ENCODE results near the gene CTRL. TPM values are rescaled to one million over a fixed set of nuclear protein-coding genes. Genes with fewer than 3 reads are reported as not detected.
"Not testable (repeated sequence)": the region's sequence is repeated elsewhere in the genome, so short reads cannot be mapped to it uniquely, and the experiment has no call there.

The CTRL gene
- total RNA-seq, 2 donors from 2014 or later = 0.59 TPM; not detected in 1

DNA sequence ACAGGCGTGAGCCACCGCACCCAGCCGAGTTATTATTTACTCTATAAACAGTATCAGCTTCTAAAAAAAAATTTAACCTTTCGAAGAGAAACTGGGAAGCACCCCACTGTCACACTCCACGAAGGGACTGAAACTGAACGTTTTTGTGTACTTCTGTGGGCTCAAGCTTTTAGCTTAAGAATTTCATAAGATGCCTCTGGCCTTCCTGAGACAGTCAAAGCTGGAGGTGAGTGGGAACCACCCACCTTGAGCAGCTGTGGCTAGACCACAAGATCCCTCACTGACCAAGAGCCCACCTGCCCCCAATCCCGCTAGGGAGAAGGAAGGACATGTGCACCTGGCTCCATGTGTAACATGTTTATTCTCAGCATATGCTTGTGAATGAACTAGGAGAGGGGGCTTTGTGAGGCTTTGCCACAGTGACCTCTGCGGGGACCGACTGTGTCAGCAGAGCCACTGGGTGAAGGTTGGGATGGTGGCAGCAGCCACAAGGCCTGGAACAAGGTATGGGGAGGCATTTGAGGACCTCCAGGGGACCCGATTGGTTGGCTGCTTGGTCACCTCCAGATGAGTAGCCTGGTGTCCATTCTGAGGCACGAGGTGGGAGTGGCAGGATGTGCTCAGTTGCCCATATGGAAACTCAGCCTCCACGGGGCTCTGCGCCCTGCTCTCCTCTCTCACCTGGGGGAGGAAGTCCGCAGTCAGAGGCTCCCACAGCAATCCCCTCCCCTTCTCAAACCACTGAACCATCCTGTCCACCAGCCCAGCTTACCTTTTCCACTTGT lies 43.9 kb upstream of the CTRL start:
- Histone ChIP-seq H3K4me1 (no peaks in the 10 kb centered on the region), H3K36me3 (no peaks in the 10 kb centered on the region), H3K9me3 (no peaks in the 10 kb centered on the region), H3K4me3 (no peak overlapping the region), H3K27me3 (no peaks in the 10 kb centered on the region), H3K27ac (no peak overlapping the region)
- TF ChIP-seq, protein P1, sequence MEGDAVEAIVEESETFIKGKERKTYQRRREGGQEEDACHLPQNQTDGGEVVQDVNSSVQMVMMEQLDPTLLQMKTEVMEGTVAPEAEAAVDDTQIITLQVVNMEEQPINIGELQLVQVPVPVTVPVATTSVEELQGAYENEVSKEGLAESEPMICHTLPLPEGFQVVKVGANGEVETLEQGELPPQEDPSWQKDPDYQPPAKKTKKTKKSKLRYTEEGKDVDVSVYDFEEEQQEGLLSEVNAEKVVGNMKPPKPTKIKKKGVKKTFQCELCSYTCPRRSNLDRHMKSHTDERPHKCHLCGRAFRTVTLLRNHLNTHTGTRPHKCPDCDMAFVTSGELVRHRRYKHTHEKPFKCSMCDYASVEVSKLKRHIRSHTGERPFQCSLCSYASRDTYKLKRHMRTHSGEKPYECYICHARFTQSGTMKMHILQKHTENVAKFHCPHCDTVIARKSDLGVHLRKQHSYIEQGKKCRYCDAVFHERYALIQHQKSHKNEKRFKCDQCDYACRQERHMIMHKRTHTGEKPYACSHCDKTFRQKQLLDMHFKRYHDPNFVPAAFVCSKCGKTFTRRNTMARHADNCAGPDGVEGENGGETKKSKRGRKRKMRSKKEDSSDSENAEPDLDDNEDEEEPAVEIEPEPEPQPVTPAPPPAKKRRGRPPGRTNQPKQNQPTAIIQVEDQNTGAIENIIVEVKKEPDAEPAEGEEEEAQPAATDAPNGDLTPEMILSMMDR (IDR thresholded peaks at IDR 0.05) = no peak
- no peak for DNase-seq (ENCODE audit: low spot score)

DNA sequence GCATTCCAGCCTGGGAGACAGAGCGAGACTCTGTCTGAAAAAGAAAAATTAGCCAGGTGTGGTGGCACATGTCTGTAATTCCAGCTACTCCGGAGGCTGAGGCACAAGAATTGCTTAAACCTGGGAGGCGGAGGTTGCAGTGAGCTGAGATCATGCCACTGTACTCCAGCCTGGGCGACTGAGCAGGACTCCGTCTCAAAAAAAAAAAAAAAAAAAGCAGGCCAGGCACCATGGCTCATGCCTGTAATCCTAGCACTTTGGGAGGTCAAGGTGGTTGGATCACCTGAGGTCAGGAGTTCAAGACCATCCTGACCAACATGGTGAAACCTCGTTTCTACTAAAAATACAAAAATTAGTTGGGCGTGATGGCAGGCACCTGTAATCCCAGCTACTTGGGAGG lies 40.6 kb upstream of the CTRL start:
- not testable (repeated sequence) for DNase-seq (ENCODE audit: low spot score); H3K27ac ChIP-seq; H3K27me3 ChIP-seq; H3K4me3 ChIP-seq; H3K36me3 ChIP-seq; H3K9me3 ChIP-seq
- H3K4me1 ChIP-seq = peaks cover 0 to 12% of the 10 kb centered on the region in 2 donors

DNA sequence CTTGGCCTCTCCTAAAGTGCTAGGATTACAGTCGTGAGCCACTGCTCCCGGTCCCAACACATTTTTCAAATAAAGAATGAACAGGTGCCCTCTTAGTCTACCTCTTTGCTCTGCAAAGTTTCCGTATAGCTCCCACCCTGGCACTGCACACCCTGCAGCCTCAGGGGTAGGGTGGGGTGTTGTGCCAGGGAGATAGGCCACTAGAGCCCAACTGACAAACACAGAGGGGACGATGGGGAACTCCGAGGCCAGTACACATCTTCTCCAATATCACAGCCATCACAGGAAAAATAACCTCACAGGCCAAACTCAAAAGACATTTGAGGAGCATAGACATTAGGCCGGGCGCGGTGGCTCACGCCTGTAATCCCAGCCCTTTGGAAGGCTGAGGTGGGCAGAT lies 39.4 kb upstream of the CTRL start:
- H3K9me3 ChIP-seq = no peaks in the 10 kb centered on the region
- no peak for DNase-seq (ENCODE audit: low spot score)
- peaks cover 0 to 24% of the 10 kb centered on the region in 2 donors for H3K4me1 ChIP-seq
- H3K27ac ChIP-seq = no peak overlapping the region
- TF ChIP-seq, protein P1 (IDR thresholded peaks at IDR 0.05) = no peak
- H3K4me3 ChIP-seq = no peak overlapping the region
- H3K27me3 ChIP-seq = no peaks in the 10 kb centered on the region
- H3K36me3 ChIP-seq = no peaks in the 10 kb centered on the region

DNA sequence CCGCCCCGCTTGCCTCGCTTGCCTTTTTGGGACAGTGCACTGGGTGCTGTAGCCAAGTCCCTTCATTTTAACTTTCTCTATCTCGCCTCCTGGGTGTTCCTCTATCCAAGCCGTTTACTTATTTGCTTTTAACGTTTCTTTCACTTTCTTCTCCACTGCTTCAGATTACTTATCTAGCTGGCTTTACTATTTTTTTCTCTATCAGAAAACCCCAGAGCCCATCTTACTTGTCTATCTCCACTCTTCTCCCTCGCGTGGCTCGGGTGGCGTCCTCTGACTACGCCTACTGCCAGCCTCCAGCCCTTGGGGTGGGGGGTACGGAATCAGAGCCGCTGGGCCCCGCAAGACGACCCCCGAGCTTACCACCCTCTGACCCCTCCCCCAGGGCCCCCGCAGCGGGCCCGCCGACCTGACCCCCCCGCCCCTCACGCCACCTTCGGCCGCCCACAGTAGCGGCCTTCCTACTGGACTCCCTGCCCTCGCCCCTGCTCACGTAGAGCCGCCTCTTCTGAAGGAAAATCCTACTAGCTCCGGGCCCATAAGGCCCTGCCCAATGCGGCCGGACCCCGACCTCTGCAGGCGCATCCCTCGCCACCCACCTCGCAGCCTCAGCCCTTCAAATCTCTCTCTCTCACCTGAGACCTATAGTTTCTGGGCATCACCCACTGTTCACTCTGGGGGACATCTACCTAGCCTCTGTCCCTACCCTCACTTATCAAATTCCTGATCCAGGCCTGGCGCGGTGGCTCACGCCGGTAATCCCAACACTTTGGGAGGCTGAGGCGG lies 37.8 kb upstream of the CTRL start:
- peak overlapping the region; percentile 88 to 99 for H3K4me3 ChIP-seq
- H3K9me3 ChIP-seq = no peaks in the 10 kb centered on the region
- peaks cover 0 to 40% of the 10 kb centered on the region in 2 donors for H3K4me1 ChIP-seq
- no peaks in the 10 kb centered on the region for H3K27me3 ChIP-seq
- TF ChIP-seq, protein P1 (IDR thresholded peaks at IDR 0.05) = no peak
- peak overlapping the region; percentile 96 to 99 for H3K27ac ChIP-seq
- DNase-seq (ENCODE audit: low spot score) = no peak
- H3K36me3 ChIP-seq = peaks cover 8% of the 10 kb centered on the region

DNA sequence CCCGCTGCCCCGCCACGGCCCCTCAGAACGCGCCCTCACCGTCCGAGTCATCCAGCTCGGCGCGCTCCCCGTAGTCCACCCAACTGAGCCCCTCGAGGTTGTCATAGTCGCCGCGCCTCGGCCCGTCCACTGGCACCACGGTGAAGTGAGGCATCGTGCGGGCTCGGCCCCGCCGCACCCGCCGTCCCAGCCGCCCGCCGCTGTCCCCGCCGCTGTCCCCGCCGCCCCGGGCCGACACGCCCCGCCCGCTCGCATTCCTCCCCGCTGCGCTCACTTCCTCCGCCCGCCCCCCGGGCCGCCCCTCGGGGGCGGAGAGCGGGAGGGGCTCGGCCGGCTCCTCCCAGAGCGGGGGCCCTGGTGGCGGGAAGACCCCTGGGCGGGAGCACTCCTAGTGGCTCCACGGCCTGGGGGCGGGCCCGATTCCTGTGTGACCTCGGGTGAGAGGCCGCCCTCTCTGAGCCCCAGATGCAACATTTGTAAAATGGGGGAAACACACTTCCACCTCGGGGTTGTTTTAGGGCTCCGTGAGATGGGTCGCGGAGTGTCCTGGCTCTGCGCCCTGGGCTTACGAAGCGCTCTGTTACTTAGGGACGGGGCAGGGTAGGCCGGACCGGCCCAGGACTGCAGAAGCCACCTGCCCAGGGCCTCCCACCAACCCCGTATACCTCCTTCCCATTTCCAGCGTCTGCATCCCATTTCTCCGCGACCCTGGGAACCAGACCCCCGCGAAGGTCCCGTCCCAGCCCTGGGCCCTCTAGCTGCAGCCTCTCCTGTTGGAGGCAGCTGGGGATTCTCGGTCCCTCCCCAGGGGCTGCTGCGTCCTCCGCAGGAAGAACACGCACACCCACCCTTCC lies 37.0 kb upstream of the CTRL start, which contains the start of gene SLC12A4:
Gene SLC12A4, minus strand, starts transcription at position 238 of the 854 bp plus-strand sequence. Its CDS starts 84 bp downstream, at position 154.
- Histone ChIP-seq H3K4me1 (peaks cover 0 to 49% of the 10 kb centered on the region in 2 donors), H3K27ac (peak within 1 kb of the TSS; percentile 96 to 99), H3K4me3 (peak within 1 kb of the TSS; percentile 88 to 99), H3K9me3 (no peaks in the 10 kb centered on the region), H3K36me3 (peaks cover 9% of the 10 kb centered on the region), H3K27me3 (no peaks in the 10 kb centered on the region)
- DNase-seq (ENCODE audit: low spot score) = peak; percentile 85
- TF ChIP-seq, protein P1 (IDR thresholded peaks at IDR 0.05) = peak in 1 of 2 donors; percentile 22

Data from right atrium auricular region (tissue), 2 donors.